Left ventricle myocardium inferior (tissue), 1 donor: ENCODE results near the gene NPAS2. TPM values are rescaled to one million over a fixed set of nuclear protein-coding genes. Genes with fewer than 3 reads are reported as not detected.
A peak's percentile ranks its signal among the peaks of the same experiment; 100 is the strongest.

ENCODE experiments used
- DNase-seq: peaks from one replicate; pipeline ENCODE4 v3.0.0-alpha.2; 2020
- H3K27ac ChIP-seq: fragments of 200-600 bp; replicated peaks from 2 replicates; pipeline ENCODE4 v1.8.0; 2021
- H3K27me3 ChIP-seq: fragments of 200-600 bp; 2 replicates; pipeline ENCODE4 v1.8.0; 2021; ENCODE audit warnings: low read depth
- H3K36me3 ChIP-seq: fragments of 200-600 bp; 2 replicates; pipeline ENCODE4 v1.8.0; 2021
- H3K4me1 ChIP-seq: fragments of 200-600 bp; 2 replicates; pipeline ENCODE4 v1.8.0; 2021
- H3K4me3 ChIP-seq: fragments of 200-600 bp; 2 replicates; pipeline ENCODE4 v1.8.0; 2021; ENCODE audit warnings: mild to moderate bottlenecking, moderate library complexity
- H3K9me3 ChIP-seq: fragments of 200-600 bp; replicated peaks from 2 replicates; pipeline ENCODE4 v1.8.0; 2021
- intact Hi-C: fragments of 100-400 bp; cut with micrococcal nuclease; formaldehyde crosslinking; loops from one replicate; pipeline ENCODE4 v1.11.0; 2022
- total RNA-seq: library from RNA; stranded (reverse); fragmentation: NEBNext Ultra II Directional; extraction: Animal tissue kit (Norgen Biotek cat#: 25700); gene quantifications from one replicate; pipeline ENCODE4 v1.2.1, GENCODE V29; 2021
- TF ChIP-seq, protein P1 (sequence below): fragments of 200-600 bp; IDR thresholded peaks from 2 replicates; pipeline ENCODE4 v1.8.0; 2021; ENCODE audit warnings: antibody characterized with exemption, mild to moderate bottlenecking, borderline replicate concordance
- donor health status: DM: no; HTN: yes; CAD: no; lungs with severe emphysema.

Gene NPAS2
- total RNA-seq, 1 donor from 2014 or later = 51.0 TPM

- intact Hi-C loops = no loop called here
- H3K27ac ChIP-seq = peak overlapping the region; percentile 94
- TF ChIP-seq, protein P1, sequence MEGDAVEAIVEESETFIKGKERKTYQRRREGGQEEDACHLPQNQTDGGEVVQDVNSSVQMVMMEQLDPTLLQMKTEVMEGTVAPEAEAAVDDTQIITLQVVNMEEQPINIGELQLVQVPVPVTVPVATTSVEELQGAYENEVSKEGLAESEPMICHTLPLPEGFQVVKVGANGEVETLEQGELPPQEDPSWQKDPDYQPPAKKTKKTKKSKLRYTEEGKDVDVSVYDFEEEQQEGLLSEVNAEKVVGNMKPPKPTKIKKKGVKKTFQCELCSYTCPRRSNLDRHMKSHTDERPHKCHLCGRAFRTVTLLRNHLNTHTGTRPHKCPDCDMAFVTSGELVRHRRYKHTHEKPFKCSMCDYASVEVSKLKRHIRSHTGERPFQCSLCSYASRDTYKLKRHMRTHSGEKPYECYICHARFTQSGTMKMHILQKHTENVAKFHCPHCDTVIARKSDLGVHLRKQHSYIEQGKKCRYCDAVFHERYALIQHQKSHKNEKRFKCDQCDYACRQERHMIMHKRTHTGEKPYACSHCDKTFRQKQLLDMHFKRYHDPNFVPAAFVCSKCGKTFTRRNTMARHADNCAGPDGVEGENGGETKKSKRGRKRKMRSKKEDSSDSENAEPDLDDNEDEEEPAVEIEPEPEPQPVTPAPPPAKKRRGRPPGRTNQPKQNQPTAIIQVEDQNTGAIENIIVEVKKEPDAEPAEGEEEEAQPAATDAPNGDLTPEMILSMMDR = no peak
- H3K36me3 ChIP-seq = no peaks in the 10 kb centered on the region
- no peak for DNase-seq
- H3K9me3 ChIP-seq = peaks cover 20% of the 10 kb centered on the region
- no peak overlapping the region for H3K4me3 ChIP-seq
- H3K4me1 ChIP-seq = peaks cover 67% of the 10 kb centered on the region
- no peaks in the 10 kb centered on the region for H3K27me3 ChIP-seq
Observed at GRCh38 chr2:100824842-100825241, 4.9 kb downstream of the NPAS2 start.

- H3K36me3 ChIP-seq = no peaks in the 10 kb centered on the region
- TF ChIP-seq, protein P1 = no peak
- peak overlapping the region; percentile 94 for H3K27ac ChIP-seq
- peaks cover 59% of the 10 kb centered on the region for H3K4me1 ChIP-seq
- H3K27me3 ChIP-seq = no peaks in the 10 kb centered on the region
- peaks cover 20% of the 10 kb centered on the region for H3K9me3 ChIP-seq
- intact Hi-C loops = no loop called here
- no peak for DNase-seq
- H3K4me3 ChIP-seq = no peak overlapping the region
Observed at GRCh38 chr2:100826494-100826893, 6.6 kb downstream of the NPAS2 start.

DNA sequence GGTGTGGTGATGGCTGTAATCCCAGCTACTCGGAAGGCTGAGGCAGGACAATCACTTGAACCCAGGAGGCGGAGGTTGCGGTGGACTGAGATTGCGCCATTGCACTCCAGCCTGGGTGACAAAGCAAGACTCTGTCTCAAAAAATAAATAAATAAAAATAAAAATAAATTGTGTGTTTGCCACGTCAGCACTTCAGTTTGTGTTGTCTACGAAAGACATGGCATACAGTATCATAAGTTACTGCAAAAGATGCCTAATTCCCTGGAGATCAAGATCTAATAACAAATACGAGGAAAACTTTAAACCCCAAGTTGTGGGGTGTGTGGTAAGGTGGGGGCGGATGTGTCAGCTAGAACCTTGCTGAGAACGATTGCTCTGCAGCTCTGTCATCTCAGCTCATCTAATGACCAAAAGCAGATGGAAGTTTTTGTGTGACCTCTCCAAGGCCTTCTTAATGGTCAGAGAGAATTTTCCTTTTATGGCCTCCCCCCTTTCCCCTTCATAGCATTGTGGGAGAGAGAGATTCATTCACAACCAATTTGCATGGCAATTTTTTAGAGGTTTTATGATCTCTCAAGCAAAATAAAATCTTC is 11.3 kb downstream of the NPAS2 start:
- DNase-seq = no peak
- Histone ChIP-seq H3K4me3 (no peak overlapping the region), H3K36me3 (peaks cover 4% of the 10 kb centered on the region), H3K4me1 (peaks cover 59% of the 10 kb centered on the region), H3K9me3 (peaks cover 20% of the 10 kb centered on the region), H3K27me3 (no peaks in the 10 kb centered on the region), H3K27ac (peak overlapping the region; percentile 69)
- intact Hi-C loops = no loop called here
- TF ChIP-seq, protein P1 = no peak

DNA sequence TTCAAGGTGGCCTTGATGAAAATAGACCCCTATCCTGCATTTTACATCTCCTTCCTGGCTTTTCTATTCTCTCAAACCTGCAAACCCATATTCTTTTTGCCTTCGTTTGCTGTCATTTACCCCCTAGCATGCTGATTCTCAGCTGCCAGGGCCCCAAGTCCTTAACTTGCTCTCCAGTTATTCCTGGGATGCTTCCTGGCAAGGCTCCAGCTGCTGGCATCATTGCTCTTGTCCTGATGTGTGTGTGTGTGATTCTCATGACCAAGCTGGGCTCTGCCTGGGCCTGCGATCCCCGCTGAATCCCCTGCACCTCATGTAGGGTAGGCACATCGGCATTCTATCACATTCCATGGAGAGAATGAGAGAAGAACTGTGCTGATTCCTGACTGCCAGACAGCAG is 11.9 kb downstream of the NPAS2 start:
- H3K4me3 ChIP-seq = no peak overlapping the region
- peaks cover 4% of the 10 kb centered on the region for H3K36me3 ChIP-seq
- intact Hi-C loops = no loop called here
- peak overlapping the region; percentile 69 for H3K27ac ChIP-seq
- TF ChIP-seq, protein P1 = no peak
- H3K4me1 ChIP-seq = peaks cover 58% of the 10 kb centered on the region
- no peaks in the 10 kb centered on the region for H3K27me3 ChIP-seq
- peaks cover 20% of the 10 kb centered on the region for H3K9me3 ChIP-seq
- peak; percentile 64 for DNase-seq

- TF ChIP-seq, protein P1 = no peak
- no peak overlapping the region for H3K4me3 ChIP-seq
- H3K9me3 ChIP-seq = peaks cover 11% of the 10 kb centered on the region
- intact Hi-C loops = no loop called here
- peaks cover 57% of the 10 kb centered on the region for H3K4me1 ChIP-seq
- no peaks in the 10 kb centered on the region for H3K27me3 ChIP-seq
- H3K27ac ChIP-seq = peak overlapping the region; percentile 69
- H3K36me3 ChIP-seq = peaks cover 4% of the 10 kb centered on the region
- no peak for DNase-seq
Observed at GRCh38 chr2:100832885-100833284, 12.9 kb downstream of the NPAS2 start.
